Fibroblast of skin of scalp (primary cell): ENCODE measurements around the gene AP1S1.
A peak's percentile ranks its signal among the peaks of the same experiment; 100 is the strongest.

ENCODE experiments used
- DNase-seq: peaks from one replicate; pipeline ENCODE4 v3.0.0-alpha.2; 2013

Gene AP1S1

DNA sequence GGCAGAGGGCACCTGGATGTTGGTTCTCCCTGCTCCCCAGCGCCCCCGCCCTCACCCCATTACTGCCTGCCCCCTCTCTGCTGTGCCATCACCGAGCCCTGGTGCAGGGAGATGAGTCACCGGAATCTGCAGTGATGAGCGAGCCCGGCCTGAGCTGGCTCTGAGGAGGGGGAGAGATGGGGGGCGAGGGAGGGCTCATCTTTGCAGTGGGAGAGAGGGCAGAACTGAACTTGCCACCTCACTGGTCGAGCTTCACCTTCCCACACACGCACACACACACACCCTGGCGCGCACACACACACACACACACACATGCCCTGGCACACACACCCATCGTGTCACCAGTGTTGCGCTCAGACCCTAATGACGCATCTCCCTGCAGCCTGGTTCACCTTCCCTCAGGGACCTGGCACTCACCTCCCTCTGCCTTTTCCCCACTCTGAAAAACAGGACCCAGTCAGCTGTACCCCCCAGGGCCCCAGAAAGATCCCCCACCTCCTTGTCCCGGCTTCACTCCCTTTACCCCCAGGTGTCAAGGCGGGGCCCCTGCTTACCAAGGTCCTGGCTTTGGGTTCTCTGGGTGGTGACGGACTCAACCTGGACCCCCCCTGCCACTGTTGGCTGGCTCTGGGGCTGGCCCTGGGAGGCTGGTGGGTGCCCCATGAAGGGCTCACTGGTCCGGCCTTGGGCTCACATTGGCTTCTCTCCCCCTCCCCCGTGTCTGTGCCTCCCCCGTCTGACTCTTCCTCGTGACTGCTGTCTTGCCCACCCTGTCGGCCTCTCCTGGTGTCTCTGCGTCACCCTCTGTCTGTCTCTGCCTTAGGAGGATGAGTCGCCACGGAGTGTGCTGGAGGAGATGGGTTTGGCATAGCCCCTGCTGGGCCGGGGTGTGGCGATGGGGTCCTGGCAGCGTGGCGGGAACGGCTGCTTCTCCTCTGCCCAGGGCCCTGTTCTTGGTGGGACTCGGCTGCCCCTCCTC, 5.7 kb downstream of the AP1S1 start:
- DNase-seq, result peak; percentile 51

DNA sequence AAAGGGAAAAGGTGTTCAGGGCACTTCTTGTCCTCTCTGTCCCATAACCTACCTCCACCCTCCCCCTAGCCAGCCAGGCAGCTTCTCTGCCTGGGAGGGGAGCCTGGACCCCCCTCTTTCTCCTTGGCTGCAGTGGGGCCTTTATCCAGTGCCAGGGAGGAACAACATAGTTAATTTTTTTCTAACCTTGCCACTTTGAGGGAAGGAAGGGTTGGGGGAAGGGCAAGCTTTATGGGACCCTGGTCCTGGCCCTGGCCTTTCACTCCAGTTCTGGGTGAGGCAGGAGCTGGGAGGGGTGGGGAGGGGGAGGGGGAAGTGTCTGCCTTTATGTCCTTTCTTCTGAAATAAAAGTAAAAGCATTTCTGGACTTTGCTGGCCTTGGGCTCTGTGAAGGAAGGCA, 6.6 kb downstream of the AP1S1 start:
- no peak for DNase-seq

DNA sequence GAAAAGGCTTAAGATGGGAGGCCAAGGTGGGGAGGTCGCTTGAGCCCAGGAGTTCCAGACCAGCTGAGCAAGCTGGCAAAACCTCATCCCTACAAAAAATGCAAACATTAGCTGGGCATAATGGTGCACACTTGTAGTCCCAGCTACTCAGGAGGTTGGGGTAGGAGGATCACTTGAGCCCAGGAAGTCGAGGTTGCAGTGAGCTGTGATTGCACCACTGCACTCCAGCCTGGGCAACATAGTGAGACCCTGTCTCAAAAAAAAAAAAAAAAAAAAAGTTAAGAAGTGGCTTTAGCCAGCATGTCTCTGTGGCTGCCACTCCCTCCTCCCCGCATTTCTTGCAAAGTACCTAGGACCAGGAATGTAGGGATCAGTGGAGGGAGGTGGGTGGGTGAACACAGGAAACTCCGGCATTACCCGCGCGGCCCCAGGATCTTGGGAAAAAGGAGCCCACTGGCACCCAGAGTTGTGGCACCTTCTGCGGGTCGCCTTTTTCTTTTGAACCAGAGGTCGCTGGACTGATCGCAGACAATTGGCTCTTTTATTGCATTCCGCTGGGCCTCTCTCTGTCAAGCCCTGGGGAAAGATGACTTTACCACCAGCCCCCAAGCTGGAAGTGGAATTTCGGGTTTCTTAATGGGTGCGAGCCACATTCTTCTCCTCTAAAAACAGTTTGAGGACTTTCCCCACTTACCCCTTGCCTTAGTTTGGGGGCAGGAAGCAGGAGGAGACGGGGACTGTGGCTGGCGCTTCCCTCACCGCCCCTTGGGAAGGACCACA, 7.6 kb downstream of the AP1S1 start:
- no peak for DNase-seq

DNA sequence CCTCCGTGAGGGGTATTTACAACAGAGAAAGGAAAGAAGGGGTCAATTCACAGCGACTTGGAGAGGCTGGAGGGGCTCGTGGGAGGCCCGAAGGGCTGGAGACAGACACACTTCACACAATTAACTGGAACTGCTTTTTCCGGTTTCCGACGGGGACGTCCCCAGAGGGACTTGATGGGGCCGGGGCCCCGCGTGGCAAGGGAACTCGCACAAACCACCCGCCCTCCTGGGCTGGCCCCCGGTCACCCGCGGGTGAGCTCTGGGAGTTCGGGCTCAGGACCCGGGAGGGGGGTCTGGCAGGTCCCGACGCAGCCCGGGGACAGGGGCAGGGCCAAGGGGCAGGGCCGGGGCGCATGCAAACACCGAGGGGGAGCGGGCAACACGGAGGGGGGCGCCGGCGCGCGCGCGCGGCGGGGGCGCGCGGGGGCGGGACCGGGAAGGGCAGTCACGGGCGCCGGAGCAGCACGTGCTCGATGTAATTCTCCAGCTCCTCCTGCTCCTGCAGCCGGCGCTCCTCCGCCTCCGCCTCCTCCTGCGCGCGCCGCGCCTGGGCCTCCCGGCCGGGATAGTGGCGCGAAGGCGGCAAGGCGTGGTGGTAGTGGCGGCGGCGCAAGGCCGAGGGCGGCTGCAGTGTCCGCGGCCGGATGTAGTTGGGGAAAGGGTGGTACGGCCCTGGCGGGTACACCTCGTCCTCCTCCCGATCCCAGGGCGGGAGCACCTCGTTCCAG, 8.4 kb downstream of the AP1S1 start:
- peak; percentile 47 for DNase-seq

DNA sequence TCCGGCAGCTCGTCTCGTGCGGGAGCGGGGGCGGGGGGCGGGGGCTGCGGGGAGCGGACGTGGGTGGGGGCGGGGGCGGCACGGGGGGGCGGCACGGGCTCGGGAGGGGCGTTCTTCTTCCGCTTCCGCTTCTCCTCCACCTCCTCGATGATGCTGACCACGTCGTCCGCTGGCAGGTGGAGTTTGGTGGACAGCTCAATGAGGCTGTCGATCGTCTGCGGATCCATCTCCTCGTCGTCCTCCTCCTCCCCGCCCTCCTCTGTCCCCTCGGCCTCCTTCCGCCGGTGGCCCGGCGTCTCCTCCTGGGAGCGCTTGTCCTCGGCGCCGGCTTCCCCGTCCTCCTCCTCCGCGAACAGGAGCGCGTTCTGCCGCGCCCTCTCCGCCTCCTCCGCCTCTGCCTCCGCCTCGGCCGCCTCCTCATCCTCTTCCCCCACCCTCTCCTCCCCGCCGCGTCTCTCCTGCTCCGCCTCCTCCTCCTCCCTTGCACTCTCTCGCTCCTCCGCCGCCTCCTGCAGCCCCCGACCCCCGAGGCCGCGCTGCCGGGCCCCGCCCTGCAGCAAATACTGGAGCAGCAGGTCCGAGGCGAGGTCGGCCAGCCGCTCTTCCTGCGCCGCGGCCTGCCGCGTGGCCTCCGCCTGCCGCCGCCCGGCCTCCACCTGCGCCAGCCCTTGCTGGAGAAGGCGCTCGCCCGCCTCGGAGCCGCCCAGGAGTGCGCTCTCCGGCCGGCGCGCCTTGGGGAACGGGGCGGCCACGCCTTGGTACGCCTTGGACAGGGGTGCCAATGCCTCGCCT, 9.2 kb downstream of the AP1S1 start:
- no peak for DNase-seq

DNA sequence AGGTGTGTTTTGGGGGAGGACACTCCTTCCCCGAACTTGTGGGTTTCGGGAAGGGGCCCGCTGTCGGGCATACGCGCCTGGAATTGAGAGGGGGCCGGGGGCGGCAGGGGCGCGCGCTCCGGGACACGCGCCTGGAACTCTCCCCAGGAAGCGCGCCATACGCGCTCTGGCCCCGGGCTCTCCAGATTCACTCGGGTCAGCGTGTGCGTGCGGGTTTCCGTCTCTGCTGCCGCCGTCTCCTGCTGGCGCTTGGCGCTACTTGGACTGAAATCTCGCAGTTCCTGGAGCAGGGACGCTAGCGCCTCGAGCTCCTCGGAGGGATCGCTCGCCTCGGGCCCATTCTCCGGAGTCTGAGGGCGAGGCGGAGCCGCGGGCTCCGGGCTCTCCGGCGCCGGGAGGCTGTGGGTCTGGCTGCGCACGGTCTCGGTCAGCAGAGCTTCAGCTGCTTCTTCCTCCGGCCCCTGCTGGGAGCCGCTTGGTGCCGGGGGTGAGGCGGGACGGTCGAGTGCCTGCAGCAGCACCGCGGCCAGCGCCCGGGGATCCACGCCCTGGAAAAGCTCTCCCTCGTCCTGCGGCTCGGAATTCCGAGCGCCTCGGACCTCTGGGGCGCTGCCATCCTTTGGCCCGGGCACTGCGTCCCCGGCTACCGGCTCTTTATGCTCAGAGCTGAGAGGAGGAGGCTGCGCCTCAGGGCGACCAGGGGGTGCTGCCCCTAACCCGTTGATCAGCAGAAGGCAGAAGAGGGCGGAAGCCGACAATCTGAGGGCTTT, 10.0 kb downstream of the AP1S1 start:
- DNase-seq, result peak; percentile 59

DNA sequence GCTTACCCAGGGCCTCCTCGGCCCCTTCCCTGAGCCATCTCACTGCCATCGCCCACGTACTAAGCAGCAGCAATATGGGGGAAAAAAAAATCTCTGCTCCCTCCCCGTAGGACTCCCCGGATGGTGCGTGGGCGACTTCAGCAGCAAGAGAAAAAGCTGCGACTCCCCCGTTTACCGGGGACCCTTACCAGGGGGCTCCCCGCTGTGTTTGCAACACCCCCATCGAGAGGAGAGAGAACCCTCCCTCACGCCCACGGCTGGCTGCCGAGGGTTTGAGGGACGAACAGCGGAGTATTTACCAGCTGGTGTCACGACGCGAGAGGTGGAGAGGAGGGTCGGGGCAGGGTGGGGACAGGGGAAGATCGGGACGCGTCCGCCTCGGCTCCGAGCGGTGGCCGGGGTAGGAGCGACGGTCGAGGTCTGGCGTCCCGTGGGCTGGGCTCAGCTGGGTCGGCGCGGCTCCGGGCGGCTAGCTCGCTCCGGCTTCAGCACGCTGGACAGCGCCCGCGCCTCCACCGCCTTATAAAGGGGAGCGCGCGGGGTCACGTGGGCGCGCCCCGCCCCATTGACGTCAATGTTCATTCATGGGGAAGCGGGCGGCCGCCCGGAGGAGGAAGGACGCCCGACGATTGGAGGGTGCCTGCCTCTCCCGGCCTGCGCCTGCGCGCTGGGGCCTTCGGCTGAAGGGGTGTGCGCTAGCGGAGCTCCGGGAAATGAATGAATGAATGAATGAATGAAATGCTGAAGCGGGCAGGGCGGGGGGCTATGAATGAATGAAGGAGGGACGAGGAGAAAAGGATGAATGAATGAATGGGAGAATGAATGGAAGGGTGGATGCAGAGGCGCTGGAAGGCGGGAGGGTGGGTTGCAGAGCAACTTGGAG, 11.0 kb downstream of the AP1S1 start, which contains the start of gene VGF:
VGF (minus strand) TSS at position 495 of the 883 bp plus-strand sequence. CDS start 726 bp downstream, outside the sequence.
- peak; percentile 96 for DNase-seq

DNA sequence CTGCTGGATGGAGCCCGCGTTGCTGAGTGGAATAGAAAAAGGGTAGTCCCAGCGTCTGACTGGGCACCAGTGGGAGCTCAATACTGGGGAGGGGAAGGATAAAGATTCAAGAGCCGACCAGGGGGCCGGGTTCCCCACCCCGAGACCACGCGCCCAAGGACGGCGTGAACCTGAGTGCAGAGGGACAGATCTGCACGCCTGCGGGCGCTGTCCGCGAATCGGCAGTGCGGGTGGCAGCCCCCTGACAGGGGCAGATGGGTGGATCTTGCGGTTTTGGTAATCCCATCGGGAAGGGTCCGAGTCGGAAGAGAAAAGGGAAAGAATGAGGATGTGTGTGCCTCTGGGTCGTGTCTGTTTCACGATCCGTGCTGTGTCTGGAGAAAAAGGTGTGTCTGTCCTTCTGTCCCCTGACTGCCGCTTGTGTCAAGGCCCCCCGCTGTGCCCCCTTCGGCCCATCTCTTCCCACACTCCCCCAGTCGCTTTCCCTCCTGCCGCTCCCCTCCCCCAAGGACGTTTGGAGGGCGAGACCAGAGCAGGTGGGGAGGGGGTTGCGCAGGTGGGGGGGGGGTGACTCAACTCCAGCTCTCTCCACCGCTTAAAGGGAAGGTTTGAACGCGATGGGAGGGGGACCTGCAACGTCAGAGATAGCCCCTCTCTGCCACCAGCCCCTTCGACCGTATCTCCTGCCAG, 11.8 kb downstream of the AP1S1 start:
- DNase-seq, result no peak

DNA sequence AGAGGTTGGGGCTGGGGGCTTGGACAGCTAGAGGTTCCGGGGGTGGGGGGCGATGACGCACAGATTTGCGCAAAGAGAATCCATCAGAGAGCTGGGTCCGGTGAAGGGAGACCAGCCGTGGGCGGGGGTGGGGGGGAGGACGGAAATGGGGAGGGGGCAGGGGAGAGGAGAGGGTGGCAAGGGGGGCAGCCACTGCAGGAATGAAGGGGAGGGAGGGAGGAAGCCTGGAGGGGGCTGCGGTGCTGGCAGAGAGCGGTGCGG, 12.3 kb downstream of the AP1S1 start:
- no peak for DNase-seq

DNA sequence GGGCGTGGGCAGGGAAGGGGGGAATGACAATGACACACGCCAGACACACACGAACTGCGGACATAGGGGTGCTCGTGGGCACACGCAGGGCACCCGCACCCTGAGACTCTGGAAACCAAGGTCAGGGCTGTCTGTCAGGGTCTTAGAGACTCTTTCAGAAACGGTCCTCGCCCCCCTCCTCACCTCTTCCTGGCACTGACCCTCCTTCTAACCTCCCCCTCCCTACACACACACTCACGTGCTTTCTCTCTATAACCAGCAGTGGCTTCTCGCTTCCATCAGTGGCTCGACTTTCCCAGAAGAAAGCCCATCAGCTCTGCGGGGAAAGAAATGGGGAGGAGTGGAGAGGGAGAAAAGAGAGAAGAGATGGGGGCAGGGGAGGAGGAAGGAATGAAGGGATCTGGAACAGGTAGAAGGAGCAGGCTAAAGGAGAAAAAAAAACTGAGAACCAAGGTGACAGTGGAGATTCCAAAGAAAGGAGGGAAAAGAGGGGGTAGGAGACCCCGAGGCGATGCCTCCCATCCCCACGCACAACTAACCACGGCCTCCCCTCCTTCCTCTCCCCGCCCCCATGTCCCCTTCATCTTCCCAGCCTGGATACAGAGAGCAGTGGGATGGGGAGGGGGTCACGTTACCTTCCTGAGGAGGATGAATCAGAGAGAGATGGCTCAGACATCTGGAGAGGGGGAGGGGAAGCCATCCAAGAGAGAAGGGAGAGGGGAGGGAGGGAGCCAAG, 12.8 kb downstream of the AP1S1 start:
- no peak for DNase-seq

DNA sequence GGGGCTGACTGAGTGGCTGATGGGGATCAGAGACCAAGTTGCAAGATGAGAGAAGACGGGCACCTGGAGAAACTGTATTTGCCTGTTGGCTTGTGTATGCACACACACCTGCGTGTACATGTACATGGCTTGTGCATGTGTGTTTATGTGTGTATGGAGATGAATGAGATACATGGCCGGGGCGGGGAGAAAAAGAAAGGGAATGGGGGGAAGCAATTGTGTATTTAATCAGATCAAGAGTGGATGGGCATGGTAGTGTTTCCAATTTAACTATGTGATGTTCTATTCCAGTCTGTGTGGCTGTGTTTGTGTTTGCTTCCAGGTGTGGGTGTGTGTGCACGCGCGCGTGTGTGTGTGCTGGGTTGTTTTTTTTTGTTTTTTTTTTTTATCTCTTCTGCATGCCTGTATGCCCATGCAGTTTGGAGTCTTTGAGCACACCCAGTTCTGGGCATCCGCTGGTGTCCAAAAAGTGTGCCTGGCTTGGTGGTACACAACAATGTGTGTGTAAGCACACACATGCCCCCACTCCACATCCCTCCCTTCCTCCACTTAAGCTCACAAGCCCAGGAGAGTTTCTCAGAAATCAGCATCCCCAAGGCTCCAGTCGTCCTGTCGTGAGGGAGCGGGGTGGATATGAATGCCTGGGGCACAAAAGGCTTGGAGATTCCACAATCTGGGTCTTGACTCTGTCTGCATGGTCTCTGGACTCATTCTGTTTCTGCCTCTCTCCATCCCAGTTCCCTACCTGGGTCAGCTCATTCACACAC, 13.6 kb downstream of the AP1S1 start:
- no peak for DNase-seq

DNA sequence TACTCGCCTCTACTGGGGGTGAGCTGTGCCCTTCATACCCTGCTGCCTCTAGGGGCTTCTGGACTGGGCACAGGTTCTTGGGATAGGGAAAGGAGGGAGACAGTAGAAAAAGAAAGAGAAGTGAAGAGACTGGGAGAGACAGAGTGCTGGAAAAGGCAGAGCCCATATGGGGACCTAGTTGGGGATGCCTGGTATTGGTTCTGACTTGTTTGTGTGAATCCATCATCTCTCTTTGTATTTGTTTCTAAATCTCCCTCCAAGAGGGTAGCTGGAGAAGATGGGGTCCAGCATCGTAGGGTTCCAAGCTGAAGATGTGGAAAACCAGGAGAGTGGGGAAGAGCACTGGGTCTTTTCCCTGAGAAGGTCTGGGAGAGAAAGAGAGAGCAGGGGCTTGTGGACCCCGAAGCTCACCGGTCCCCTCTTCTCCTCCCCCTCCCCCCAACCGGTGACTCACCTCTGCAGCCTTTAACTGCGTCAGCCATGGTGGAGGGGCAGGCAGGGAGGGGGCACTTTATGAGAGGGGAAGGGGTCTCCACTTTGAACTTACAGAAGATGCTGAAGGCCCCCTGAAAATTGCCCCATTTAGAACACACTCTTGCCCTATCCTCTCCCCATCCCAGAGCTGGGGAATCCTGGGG, 14.3 kb downstream of the AP1S1 start:
- no peak for DNase-seq

DNA sequence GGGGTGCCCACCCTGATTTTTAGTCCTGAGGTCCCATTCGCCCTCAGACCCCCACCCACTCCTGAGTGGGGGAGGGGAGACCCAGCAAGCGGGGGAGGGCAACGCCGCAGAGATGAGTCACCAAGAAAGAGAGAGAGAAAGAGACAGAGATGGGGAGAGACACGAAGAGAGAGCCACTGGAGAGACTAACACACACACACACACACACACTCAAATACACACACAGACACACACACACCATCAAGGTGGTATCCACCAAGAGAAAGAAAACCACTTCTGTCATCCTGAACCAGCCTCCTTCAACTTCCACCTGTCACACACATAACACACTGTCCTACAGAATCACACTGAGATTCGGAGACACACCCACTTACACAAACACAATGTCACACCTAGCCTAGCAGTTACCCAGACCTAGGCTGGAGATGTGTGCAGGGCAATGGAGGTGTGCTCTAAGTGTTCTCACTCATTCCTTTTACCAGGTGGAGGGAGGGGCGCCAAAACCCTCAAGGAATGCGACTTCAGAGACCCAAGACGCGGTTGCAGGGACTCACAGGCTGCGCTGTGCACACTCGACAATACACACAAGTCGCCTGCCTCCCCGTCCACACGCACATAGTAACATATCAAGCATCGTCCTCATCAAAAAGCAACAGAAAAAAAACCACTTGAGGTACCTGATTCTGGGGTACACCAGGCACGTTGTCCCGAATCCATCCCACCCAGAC, 15.0 kb downstream of the AP1S1 start:
- DNase-seq, result no peak

DNA sequence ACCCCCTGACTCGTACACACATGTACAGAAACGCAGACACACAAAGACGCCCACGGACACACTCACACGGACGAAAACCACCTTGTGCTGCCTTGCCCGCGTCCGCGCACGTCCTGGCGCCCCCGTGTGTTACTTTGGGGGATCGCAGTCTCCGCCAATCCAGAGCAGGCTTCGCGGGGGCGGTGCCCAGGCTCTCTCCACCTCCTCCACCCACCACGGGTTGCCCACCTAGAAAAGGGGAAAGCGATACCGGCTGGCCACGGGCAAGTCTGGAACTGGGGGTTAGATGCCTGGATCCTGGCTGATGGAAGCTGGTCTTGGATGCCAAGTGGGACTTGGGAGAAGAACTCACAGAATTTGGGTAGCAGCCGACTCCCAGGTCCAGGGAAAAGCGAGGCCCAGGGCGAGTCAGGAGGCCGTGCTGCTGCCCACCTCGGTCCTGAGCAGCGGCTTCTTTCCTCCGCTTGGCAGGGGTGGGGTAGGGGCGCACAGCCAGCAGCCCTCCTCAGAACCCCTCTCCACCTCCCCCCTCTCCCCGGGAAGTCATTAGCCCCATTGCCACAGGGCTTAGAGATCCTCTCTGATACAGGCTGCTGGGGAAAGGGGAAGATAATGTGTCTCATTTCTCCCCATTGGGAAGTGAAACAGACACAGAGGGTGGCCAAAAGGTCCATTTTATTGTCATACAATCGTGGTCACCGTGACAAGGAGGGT, 15.7 kb downstream of the AP1S1 start:
- peak; percentile 52 for DNase-seq

DNA sequence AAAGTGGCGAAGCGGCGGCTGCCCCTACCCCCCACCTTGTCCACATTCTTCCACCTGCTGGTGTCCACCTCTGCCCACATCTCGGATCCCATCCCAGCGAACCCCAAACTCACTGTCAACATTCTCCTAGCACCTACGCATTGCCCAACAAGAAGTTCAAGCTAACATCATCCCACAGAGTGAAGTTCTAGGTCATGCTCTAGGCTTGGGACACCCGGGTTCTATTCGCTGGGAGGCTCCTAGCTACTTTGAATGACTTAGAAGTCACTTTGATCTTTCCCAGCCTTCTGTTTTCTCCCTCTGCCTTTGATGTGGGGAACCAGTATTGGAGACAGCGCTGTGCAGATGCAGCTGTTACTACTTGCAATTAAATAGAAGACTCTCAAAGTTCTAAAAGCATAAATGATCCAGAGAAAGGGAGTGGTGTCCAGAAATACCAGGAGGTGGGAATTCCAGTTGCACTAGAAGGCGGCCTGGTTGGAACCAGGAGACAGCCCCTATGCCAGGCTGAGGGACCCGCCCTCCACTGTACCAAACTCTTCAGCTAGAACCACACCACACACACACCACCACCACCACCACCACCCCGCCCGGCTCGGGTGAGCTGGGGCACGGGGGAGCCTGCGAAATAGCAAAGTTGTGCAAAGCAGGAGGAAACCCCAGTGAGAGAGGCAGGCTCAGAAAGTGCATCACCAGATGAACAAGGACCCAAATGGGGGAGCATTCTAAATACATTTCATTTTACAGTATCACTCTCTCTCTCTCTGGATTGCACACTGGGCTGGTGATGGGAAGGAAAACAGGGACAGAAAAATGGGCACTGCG, 16.6 kb downstream of the AP1S1 start:
- no peak for DNase-seq
